ENCODE measurements around the gene SERPINB6. TPM values are rescaled to one million over a fixed set of nuclear protein-coding genes. Genes with fewer than 3 reads are reported as not detected.
A peak's percentile ranks its signal among the peaks of the same experiment; 100 is the strongest.

SERPINB6 gene
- total and polyA plus RNA-seq, 9 of the 15 experiments (the other 6 are each of a cell fraction or from before 2014, with no cell fraction given): 86.6 to 211 (median 143) TPM

- TF ChIP-seq MTA1 (IDR thresholded peaks at IDR 0.05; ENCODE audit: borderline replicate concordance): no peak
- no peak for TF ChIP-seq GTF3C2 (IDR thresholded peaks at IDR 0.05; ENCODE audit: borderline replicate concordance, extremely low read depth, insufficient read length)
- TF ChIP-seq AFF4 (CRISPR knock-in tag; IDR thresholded peaks at IDR 0.05): no peak
- TF ChIP-seq CSDE1 (IDR thresholded peaks at IDR 0.05): no peak
- TF ChIP-seq ELK1 (CRISPR knock-in tag; IDR thresholded peaks at IDR 0.05): no peak
- peak; percentile 97 for TF ChIP-seq MECOM (CRISPR knock-in tag; IDR thresholded peaks at IDR 0.05)
- peak; percentile 90 for TF ChIP-seq CXXC5 (CRISPR knock-in tag; IDR thresholded peaks at IDR 0.05)
- no peak for TF ChIP-seq ZNF12 (CRISPR knock-in tag; IDR thresholded peaks at IDR 0.05)
- TF ChIP-seq GMEB1 (CRISPR knock-in tag; IDR thresholded peaks at IDR 0.05): peak; percentile 59; the same call in 1 of the 2 replicates
- TF ChIP-seq ZNF75A (CRISPR knock-in tag; IDR thresholded peaks at IDR 0.05): peak; percentile 79; the same call in 1 of the 2 replicates
- TF ChIP-seq DIDO1 (tag; IDR thresholded peaks at IDR 0.05; ENCODE audit: low read depth): peak; percentile 36; the same call in 1 of the 2 replicates
- TF ChIP-seq MYC (IDR thresholded peaks at IDR 0.05; ENCODE audit: low read depth, low read length): no peak
- peak; percentile 77; the same call in 1 of the 2 replicates for TF ChIP-seq MYC (CRISPR knock-in tag; IDR thresholded peaks at IDR 0.05; ENCODE audit: borderline replicate concordance, low read depth)
- no peak for TF ChIP-seq STAT6 (CRISPR knock-in tag; IDR thresholded peaks at IDR 0.05)
- no peak for TF ChIP-seq CEBPB (tag; IDR thresholded peaks at IDR 0.05)
These were observed 8.6 kb upstream of the SERPINB6 start (continued) for GRCh38 chr6:2979819-2980464.

All from K562 (cell line).